Liver (tissue), 9 donors: ENCODE results near the gene IFT122. TPM values are rescaled to one million over a fixed set of nuclear protein-coding genes. Genes with fewer than 3 reads are reported as not detected.

ENCODE experiments used
- DNase-seq: peaks from one replicate; pipeline ENCODE4 v3.0.0-alpha.2; 2017; ENCODE audit warnings: low spot score
- H3K27ac ChIP-seq, 2 donors: one replicate each; pipeline ENCODE4 v1.7.0; 2013; ENCODE audit warnings: inconsistent platforms in 2 of 2, low read length in 2 of 2, control low read depth in 1 of 2, low read depth in 1 of 2, mild to moderate bottlenecking in 1 of 2
- H3K27me3 ChIP-seq, 4 donors: one replicate each; pipeline versions ENCODE4 v1.6.1 to v1.7.0; 2013; ENCODE audit warnings: low read length in 3 of 4, inconsistent platforms in 1 of 4, mild to moderate bottlenecking in 1 of 4, moderate library complexity in 1 of 4; ENCODE audit not compliant: control insufficient read depth in 4 of 4, insufficient read depth in 4 of 4
- H3K36me3 ChIP-seq, 4 donors: one replicate each; pipeline versions ENCODE4 v1.6.1 to v1.7.0; 2013; ENCODE audit warnings: low read length in 3 of 4, mild to moderate bottlenecking in 3 of 4, low read depth in 1 of 4, moderate library complexity in 1 of 4; ENCODE audit not compliant: control insufficient read depth in 4 of 4, insufficient read depth in 3 of 4
- H3K4me1 ChIP-seq, 4 donors: one replicate each; pipeline versions ENCODE4 v1.6.1 to v1.7.0; 2013; ENCODE audit warnings: low read length in 3 of 4, mild to moderate bottlenecking in 3 of 4, moderate library complexity in 1 of 4; ENCODE audit not compliant: control insufficient read depth in 4 of 4, insufficient read depth in 4 of 4
- H3K4me3 ChIP-seq, 3 donors: one replicate each; pipeline versions ENCODE4 v1.6.1 to v1.7.0; 2013; ENCODE audit warnings: low read length in 3 of 3, control low read depth in 1 of 3, low read depth in 1 of 3, mild to moderate bottlenecking in 1 of 3
- H3K9ac ChIP-seq, 2 donors: one replicate each; pipeline ENCODE4 v1.7.0; 2013; ENCODE audit warnings: low read length in 2 of 2, mild to moderate bottlenecking in 2 of 2, moderate library complexity in 2 of 2, control low read depth in 1 of 2, low read depth in 1 of 2
- H3K9me3 ChIP-seq, 4 donors: one replicate each; pipeline versions ENCODE4 v1.6.1 to v1.7.0; 2013; ENCODE audit warnings: low read length in 3 of 4; ENCODE audit not compliant: control insufficient read depth in 4 of 4
- EGR1 ChIP-seq, 2 donors: IDR thresholded peaks; 2 replicates each; pipeline ENCODE4 v1.6.1; 2016 to 2018; ENCODE audit warnings: antibody characterized with exemption in 2 of 2, low read depth in 2 of 2
- FOXA1 ChIP-seq: IDR thresholded peaks from 2 replicates; pipeline ENCODE4 v1.6.1; 2016; ENCODE audit warnings: antibody characterized with exemption
- GABPA ChIP-seq, 2 donors: IDR thresholded peaks in 1 of 2; conservative IDR thresholded peaks in 1 of 2; 2 replicates each; pipeline ENCODE4 v1.6.1; 2016; ENCODE audit warnings: antibody characterized with exemption in 2 of 2, mild to moderate bottlenecking in 1 of 2, moderate library complexity in 1 of 2
- HNF4A ChIP-seq, 2 donors: conservative IDR thresholded peaks; 2 replicates each; pipeline ENCODE4 v1.6.1; 2016; ENCODE audit warnings: antibody characterized with exemption in 2 of 2, mild to moderate bottlenecking in 2 of 2
- HNF4G ChIP-seq: IDR thresholded peaks from 2 replicates; pipeline ENCODE4 v1.6.1; 2016; ENCODE audit warnings: antibody characterized with exemption
- JUND ChIP-seq, 2 donors: IDR thresholded peaks; 2 replicates each; pipeline ENCODE4 v1.6.1; 2016; ENCODE audit warnings: antibody characterized with exemption in 2 of 2
- NR2F2 ChIP-seq: IDR thresholded peaks from 2 replicates; pipeline ENCODE4 v1.6.1; 2016; ENCODE audit warnings: antibody characterized with exemption
- RAD21 ChIP-seq, 2 donors: IDR thresholded peaks; 2 replicates each; pipeline ENCODE4 v1.6.1; 2016; ENCODE audit warnings: antibody characterized with exemption in 2 of 2, mild to moderate bottlenecking in 2 of 2
- RXRA ChIP-seq, 2 donors: IDR thresholded peaks; 2 replicates each; pipeline ENCODE4 v1.6.1; 2017 to 2018; ENCODE audit warnings: antibody characterized with exemption in 2 of 2, mild to moderate bottlenecking in 1 of 2
- SP1 ChIP-seq: IDR thresholded peaks from 2 replicates; pipeline ENCODE4 v1.6.1; 2018; ENCODE audit warnings: antibody characterized with exemption, mild to moderate bottlenecking
- TAF1 ChIP-seq: conservative IDR thresholded peaks from 2 replicates; pipeline ENCODE4 v1.6.1; 2016; ENCODE audit warnings: antibody characterized with exemption, mild to moderate bottlenecking
- ZBTB33 ChIP-seq: IDR thresholded peaks from 2 replicates; pipeline ENCODE4 v1.6.1; 2016; ENCODE audit warnings: antibody characterized with exemption
- WGBS: extraction: QIAGEN DNeasy Blood & Tissue Kit; methylation state at CpG from one replicate; pipeline ENCODE4 v1.1.7; 2013; 5-methylcytosine and 5-hydroxymethylcytosine counted together
- polyA plus RNA-seq, 2 donors: library from polyadenylated mRNA; stranded (reverse) in 1 of 2; unstranded in 1 of 2; fragments of 200-250 nt in 1 of 2; fragments of >200 nt in 1 of 2; fragmentation: Nextera tagmentation in 1 of 2; extraction: Ambion mirVana in 1 of 2; gene quantifications; one replicate each; pipeline versions ENCODE4 v1.2.1 to v1.2.3, GENCODE V29; 2013 to 2015
- total RNA-seq, 2 donors: library from RNA; depleted of rRNA; stranded (reverse); fragments of >200 nt; gene quantifications; one replicate each; pipeline ENCODE4 v1.2.3, GENCODE V29; 2014
- TF ChIP-seq, protein P1 (sequence below): IDR thresholded peaks from 2 replicates; pipeline ENCODE4 v1.6.1; 2016; ENCODE audit warnings: antibody characterized with exemption
- donor health status: healthy.
- donor health status: healthy.
- donor health status: healthy.
- donor health status: healthy.
- donor health status: healthy.

Gene IFT122
- total and polyA plus RNA-seq, 4 donors, result 3.3 to 25.8 (median 10.6) TPM

DNA sequence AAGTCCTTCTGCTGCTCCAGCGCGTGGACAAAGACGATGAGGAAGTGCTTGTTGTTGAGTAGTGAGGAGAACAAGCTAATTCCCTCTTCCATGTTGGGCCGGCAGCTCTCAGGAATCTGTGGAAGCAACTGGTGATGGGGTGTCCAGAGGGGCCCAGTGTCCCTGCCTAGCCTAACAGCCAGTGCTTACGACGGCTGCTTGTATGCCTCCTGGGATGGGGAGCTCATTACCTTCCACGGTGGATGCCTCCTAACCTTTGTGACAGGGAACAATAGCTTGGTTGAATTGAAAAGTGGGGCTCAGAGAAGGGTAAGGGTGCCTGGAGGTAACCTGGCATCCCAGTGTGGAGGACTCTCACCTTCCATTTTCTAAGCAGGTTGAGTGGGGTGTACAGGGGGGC, 125.9 kb downstream of the IFT122 start:
- Histone ChIP-seq H3K36me3 (peaks cover 0 to 3% (median 0%) of the 10 kb centered on the region in 4 donors), H3K4me1 (no peaks in the 10 kb centered on the region), H3K9ac (no peak overlapping the region), H3K27ac (no peak overlapping the region), H3K9me3 (no peaks in the 10 kb centered on the region), H3K4me3 (no peak overlapping the region), H3K27me3 (no peaks in the 10 kb centered on the region)
- no peak for TF ChIP-seq RXRA (IDR thresholded peaks at IDR 0.05)
- TF ChIP-seq RAD21 (IDR thresholded peaks at IDR 0.05), result no peak
- TF ChIP-seq GABPA (IDR thresholded peaks at IDR 0.05 in 1 of 2, conservative IDR thresholded peaks at IDR 0.05 in 1 of 2), result no peak
- no peak for TF ChIP-seq TAF1
- no peak for TF ChIP-seq JUND (IDR thresholded peaks at IDR 0.05)
- no peak for TF ChIP-seq SP1
- TF ChIP-seq, protein P1, sequence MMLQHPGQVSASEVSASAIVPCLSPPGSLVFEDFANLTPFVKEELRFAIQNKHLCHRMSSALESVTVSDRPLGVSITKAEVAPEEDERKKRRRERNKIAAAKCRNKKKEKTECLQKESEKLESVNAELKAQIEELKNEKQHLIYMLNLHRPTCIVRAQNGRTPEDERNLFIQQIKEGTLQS, result no peak
- no peak for TF ChIP-seq NR2F2
- no peak for DNase-seq
- 96% methylated on average over 7 of the region's 7 CpGs for WGBS

GRCh38 chr3:129567176-129567705, 127.2 kb downstream of the IFT122 start:
- no peak overlapping the region for H3K4me3 ChIP-seq
- peaks cover 0 to 3% (median 0%) of the 10 kb centered on the region in 4 donors for H3K36me3 ChIP-seq
- 85% methylated on average over 18 of the region's 18 CpGs for WGBS
- no peaks in the 10 kb centered on the region for H3K4me1 ChIP-seq
- TF ChIP-seq, protein P1, result no peak
- TF ChIP-seq RAD21 (IDR thresholded peaks at IDR 0.05) (no peak), JUND (IDR thresholded peaks at IDR 0.05) (no peak), SP1 (no peak)
- no peak overlapping the region for H3K27ac ChIP-seq
- no peaks in the 10 kb centered on the region for H3K27me3 ChIP-seq
- no peaks in the 10 kb centered on the region for H3K9me3 ChIP-seq
- no peak for DNase-seq
- no peak overlapping the region for H3K9ac ChIP-seq

GRCh38 chr3:129567939-129568338, 127.9 kb downstream of the IFT122 start:
- Histone ChIP-seq H3K4me3 (no peak overlapping the region), H3K36me3 (peaks cover 0 to 3% (median 0%) of the 10 kb centered on the region in 4 donors), H3K9me3 (no peaks in the 10 kb centered on the region), H3K4me1 (no peaks in the 10 kb centered on the region), H3K27ac (no peak overlapping the region), H3K9ac (no peak overlapping the region), H3K27me3 (no peaks in the 10 kb centered on the region)
- WGBS, result 76% methylated on average over 6 of the region's 6 CpGs
- TF ChIP-seq FOXA1 (no peak), HNF4G (no peak), RAD21 (IDR thresholded peaks at IDR 0.05) (no peak), GABPA (IDR thresholded peaks at IDR 0.05 in 1 of 2, conservative IDR thresholded peaks at IDR 0.05 in 1 of 2) (no peak)
- DNase-seq, result no peak

DNA sequence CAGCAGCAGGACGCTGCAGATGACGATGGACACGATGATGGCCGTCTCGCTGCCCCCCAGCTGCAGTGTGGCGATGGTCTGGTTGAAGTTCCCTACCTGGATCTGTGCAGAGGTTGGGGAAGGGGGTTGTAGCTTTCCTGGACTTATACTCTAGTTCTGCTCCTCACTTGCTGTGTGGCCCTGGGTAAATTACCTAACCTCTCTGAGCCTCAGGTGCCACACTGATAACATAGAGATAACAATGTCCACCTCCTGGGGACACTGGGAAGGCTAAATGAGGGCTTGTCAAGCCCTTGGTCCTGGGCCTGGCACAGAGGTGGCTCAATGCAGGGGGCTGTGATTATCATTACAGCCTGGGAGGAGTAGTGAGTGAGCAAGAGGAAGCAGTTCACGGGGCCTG, 129.8 kb downstream of the IFT122 start:
- no peak for TF ChIP-seq RAD21 (IDR thresholded peaks at IDR 0.05)
- TF ChIP-seq, protein P1, result no peak
- no peak for TF ChIP-seq EGR1 (IDR thresholded peaks at IDR 0.05; ENCODE audit: low read depth in 2 of 2)
- TF ChIP-seq TAF1, result no peak
- TF ChIP-seq HNF4G, result no peak
- no peak for TF ChIP-seq ZBTB33
- TF ChIP-seq HNF4A (conservative IDR thresholded peaks at IDR 0.05), result no peak
- WGBS, result 96% methylated on average over 7 of the region's 7 CpGs
- H3K36me3 ChIP-seq, result peaks cover 0 to 3% (median 0%) of the 10 kb centered on the region in 4 donors

More for the DNA sequence above, 129.8 kb downstream of the IFT122 start:
- no peak for DNase-seq
- H3K27me3 ChIP-seq, result no peaks in the 10 kb centered on the region
- H3K27ac ChIP-seq, result no peak overlapping the region
- no peak overlapping the region for H3K4me3 ChIP-seq
- H3K4me1 ChIP-seq, result no peaks in the 10 kb centered on the region
- no peak overlapping the region for H3K9ac ChIP-seq
- no peaks in the 10 kb centered on the region for H3K9me3 ChIP-seq
